Activated CD4-positive, CD25-positive, alpha-beta regulatory T cell treated with anti-CD3 and anti-CD28 coated beads, Interleukin-2, amount 50 U/mL, for 24 hours (primary cell): ENCODE results near the gene TMEM131L.
"Not testable (repeated sequence)": the region's sequence is repeated elsewhere in the genome, so short reads cannot be mapped to it uniquely, and the experiment has no call there.

ENCODE experiments used
- ATAC-seq, 2 donors: fragments of 150-1000 bp; cut with Tn5 transposase; one replicate each; pipeline ENCODE4 v1.10.0; 2021; ENCODE audit warnings: mild to moderate bottlenecking in 1 of 2, moderate library complexity in 1 of 2

The TMEM131L gene

DNA sequence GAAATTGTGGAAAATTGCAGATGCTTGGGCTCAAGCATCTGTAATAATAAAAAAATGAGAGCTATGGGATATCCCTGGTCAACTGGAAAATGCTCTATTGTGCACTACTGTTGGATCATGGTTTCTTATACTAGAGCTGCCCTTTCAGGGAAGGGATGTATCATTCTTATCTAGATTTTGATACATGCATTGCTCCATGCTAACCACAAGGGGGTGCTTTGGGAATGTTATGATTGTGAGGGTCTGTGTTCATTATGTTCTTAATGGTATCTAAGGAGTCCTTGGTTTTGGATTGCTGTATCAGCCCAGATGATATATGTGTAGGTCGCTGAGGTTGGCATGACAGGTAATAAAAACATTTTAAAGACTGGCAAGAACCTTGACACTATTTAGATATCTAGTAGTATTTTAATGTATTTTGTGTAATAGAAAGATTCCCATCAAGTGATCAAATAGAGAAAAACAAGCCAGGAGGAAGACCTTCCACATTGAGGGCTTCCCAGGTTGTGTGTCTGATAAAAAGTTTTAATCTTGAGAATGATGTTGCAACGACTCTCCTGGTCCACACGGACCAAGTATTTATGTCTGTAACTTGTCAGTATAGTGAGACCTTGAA is 168.7 kb downstream of the TMEM131L start:
- ATAC-seq = no peak

DNA sequence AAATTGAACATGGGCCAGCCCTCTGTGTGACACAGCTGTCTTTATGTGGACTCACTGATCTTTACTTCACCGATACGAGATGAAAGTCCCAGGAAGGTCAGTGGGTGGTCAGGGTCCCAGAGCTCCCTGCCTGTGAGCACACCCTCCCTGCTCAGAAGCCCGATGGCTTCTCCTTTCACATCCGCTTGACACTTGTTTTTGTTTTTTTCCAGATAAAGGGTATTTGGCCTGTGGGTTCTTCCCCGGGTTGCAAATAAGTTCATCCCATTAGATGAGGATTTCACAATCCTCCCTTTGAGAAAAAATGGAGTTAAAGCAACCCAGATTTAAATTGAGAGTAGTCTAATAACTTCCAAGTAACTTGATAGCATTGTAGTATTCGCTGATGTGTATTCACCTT is 169.7 kb downstream of the TMEM131L start:
- no peak for ATAC-seq

DNA sequence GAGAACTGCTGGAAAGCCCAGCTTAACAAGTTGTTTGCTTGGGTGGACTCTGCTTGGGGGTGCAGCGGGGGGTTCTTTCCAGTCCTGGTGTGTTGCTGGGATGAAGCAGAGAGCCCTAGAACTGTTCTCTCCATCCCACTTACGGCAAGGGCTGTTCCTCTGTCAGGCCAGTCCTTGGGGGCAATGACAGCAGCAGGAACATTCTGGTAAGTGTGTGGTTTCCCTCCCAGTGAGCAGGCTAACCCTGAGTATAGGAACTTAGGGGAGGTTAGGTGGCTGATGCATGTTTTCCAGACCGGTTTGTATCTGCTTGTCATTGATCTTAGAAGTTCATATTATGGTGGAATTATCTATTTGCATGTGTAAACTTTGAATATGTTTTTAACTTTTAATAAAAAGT is 171.0 kb downstream of the TMEM131L start:
- ATAC-seq = no peak

DNA sequence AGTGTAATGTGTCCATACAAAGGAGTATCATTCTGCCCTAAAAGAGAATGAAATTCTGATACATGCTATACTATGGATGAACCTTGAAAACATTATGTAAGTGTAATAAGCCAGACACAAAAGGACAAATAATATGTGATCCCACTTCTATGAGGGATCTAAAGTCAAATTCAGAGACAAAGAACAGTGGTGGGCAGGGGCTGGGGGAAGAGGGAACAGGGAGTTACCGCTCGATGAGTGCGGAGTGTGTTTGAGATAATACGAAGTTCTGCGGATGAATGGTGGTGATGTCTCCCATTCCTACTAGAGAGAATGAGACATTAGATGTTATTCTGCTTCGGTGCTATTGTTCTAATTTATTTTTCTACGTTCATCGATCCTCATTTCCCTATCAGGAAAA is 171.9 kb downstream of the TMEM131L start:
- ATAC-seq = no peak

DNA sequence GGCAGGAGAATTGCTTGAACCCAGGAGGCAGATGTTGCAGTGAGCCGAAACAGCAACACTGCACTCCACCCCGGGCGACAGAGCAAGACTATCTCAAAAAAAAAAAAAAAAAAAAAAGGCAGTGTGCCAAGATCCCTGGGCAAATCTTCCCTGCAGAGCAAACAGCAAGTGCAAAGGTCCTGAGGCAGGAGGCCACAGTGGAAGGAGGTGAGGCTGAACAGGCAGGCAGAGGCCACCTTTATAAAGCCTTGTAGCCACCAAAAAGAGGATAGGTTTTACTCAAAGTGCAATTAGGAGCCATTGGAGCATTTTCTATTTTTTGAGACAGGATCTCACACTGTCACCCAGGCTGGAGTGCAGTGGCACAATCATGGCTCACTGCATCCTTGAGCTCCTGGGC is 172.8 kb downstream of the TMEM131L start:
- no peak for ATAC-seq

DNA sequence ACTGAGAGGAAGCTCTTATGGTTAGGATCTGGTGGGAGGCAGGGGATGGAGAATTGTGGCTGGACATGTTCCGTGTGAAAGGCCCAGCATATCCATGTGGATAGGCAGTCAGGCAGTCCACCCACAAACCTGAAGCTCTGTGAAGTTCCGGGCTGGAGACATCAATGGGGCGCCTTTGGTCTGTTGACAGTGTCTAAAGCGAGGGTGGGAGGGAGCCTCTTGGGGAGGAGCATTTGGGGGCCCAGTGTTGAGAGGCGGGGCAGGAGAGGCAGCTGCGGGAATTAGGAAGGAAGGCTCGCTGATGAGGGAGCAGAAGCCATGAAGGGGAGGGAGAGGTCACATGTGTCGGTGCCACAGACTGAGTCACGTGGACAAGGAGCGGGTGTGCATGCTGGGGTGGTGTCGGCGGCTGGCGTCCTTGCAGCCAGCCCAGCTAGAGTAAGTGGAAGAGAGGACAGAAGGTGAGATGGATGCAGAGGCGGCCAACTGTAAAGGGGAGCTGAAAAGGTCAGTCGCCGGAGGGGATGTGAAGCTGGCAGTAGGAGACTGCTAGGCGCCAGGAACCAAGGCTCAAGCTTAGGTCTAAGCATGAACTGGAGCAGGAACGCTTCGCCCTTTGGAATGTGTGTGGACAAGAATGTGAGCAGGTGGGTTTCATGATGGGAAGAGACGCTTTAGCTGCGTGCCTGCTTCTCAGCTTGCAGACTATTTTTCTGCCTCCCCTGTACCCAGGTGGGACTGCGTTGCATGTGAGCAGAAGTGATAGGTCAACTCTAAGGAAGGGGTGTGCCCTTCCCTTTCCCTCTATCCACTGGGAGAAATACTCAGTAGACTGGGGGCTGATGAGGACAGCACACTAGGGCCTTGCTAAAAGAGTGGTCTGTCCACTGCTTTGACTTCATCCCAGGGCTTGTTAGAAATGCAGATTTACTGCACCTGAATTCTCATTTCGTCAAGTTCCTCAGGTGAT is 174.0 kb downstream of the TMEM131L start:
- ATAC-seq = no peak

DNA sequence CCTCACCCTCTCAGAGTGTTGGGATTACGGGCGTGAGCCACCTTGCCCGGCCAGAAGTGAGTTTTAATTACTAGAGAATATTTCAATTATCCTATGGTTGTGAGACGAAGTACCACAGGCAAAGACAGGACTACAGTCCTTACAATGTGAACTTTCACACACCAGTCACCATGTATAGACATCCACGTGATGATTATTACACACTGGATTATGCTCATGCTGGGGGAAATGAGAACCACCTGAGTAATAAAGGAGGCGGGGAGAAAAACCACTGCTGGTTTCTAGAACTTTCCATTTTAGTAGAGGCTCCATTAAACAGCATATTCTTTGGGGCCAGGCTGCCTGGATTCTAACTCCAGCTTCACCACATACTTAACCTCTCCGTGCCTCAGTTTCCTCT is 175.4 kb downstream of the TMEM131L start:
- ATAC-seq = peak; percentile 49 to 73

DNA sequence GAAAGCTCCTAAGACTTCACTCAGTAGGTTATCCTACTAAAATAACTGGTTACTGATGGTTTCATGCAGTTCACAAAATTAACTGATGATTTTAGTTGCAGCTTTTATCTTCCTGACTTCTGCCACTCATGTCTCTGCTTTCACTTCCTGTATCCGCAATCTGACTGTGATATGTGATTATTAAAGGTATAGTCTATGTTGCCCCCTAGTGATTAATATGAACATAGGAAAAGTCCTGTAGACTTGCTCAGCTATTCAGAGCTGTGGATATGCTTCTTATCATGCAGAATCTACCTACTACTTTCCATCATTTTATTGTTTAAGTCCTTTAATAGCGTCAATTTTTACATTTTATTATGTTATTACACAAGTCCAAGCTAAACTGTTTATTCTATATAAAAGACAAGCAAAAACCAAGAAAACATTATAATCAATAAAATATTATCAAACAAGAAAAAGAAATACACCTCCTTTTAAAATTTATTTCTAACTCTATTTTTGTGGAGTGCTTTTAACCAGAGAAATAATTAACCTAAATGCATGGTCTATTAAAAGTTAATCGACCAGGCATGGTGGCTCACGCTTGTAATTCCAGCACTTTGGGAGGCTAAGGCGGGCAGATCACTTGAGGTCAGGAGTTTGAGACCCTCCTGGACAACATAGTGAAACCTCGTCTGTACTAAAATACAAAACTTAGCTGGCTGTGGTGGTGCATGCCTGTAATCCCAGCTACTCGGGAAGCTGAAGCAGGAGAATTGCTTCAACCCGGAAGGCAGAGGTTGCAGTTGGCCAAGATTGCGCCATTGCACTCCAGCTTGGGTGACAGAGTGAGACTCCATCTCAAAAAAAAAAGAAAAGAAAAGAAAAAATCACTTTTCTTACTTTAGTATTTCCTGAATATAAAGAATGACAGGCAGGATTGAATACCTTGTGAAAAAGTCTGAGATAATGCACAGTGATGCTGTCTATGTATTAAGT is 177.5 kb downstream of the TMEM131L start:
- ATAC-seq = peak; percentile 76 to 85

DNA sequence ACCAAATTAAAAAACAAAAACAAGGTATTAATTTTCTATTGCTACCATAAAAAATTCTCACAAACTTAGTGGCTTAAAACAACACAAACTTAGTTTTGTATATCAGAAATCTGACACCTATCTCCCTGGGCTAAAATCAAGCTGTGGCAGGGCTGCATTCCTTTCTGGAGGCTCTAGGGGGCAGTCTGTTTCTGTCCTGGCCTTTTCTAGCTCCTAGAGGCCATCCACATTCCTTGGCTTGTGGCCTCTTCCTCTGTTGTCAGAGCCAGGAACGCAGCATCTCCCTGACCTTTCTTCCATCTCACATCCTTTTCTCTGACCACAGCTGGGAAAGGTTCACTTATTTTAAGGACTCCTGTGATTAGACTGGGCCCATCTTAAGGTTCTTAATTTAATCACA is 179.0 kb downstream of the TMEM131L start:
- ATAC-seq = no peak

DNA sequence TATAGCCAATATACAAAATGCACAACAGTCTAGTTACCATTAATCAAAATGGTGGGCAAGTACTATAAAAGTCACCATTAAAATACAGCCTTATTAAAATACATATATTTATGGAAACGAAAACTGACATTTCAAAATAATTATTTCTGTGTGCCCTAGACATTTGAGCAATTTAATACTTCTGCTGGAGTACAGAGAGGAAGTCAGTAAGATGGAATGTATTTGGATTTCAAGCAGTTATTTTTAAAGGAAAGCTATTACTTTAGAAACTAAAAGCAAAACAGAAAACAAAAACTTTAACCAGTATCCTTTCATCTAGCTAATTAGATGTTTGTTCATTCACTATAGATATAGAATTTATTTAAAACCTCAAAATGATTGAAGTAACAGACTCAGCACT is 180.1 kb downstream of the TMEM131L start:
- ATAC-seq = no peak

DNA sequence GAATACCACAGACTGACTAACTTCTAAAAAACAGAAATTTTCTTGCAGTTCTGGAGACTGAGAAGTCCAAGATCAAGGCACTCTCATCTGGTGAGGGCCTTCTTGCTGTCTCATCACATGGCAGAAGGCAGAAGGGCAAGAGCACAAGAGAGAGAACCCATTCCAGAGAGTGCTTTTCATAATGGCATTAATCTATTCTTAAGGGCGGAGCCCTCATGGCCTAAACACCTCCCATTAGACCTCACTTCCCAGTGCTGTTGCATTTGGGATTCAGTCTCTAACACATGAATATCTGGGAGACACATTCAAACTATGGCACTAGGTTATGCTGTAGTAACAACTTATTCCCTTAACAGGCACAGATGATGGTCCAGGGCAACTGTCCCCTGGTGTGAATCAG is 180.8 kb downstream of the TMEM131L start:
- no peak for ATAC-seq

DNA sequence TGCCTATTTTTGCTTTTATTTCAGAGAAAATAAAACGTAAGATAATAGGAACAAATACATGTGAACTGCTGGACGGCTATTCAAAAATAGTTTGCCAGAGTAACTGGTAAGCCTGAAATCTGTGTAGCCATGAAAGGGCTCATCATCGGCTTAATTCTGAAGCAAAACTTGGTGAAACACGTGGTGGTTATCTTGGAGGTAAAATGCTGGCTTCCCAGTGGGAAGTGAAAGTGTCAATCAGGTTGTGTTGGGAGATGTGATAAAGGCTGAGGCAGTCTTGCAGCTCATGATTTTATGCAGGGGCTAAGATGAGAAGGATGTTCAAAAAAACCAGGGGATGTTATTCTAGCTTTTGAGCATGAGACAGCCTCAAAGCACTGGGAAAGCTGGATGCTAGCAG is 181.8 kb downstream of the TMEM131L start:
- ATAC-seq = no peak

DNA sequence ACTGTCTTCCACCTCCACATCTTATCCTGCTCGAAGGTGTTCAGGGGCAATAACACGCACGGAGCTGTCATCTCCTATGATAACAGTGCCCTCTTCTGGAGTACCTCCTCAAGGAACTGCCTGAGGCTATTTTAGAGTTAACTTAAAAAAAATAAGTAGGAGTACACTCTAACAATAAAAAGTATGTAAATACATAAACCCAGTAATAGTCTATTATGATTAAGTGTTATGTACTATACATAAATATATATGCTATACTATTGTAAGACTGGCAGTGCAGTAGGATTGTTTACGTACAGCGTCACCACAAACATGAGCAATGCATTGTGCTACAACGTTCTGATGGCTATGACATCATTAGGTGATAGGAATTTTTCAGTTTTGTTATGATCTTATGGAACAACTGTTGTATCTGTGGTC is 183.4 kb downstream of the TMEM131L start:
- peak in 1 of 2 donors; percentile 12 for ATAC-seq

DNA sequence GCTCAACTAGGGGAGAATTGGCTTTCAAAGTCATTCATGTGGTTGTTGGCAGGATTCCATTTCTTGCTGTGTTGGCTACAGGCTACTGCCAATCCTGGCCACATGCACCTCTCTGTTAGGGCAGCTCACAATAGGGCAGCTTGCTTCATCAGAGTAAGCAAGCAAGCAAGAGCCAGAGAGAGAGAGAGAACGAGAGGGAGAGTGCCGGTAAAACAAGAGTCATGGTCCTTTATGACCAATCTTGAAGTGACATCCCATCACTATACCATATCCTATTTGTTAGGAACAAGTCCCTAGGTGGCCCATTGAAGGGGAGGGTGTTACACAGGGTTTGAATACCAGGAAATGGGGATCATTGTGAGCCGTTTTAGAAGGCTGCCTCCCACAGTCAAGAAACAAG is 185.0 kb downstream of the TMEM131L start:
- no peak for ATAC-seq

DNA sequence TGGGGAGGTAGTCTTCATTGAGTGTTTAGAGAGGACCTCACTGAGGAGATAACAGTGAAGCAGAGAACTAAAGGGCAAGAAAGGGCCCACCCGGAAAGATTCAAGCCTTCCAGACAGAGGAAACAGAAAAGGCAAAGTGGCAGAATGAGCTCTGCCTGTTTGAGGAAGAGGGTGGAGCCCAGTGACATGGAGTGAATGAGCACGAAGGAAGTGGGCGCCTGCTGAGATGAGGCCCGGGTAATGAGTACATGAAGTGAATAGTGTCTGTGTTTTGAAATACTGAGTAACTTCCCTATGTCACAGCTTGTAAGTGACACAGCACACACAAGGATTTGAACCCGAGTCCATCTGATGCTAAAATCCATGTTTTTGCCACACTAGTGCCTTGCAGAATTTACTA is 185.4 kb downstream of the TMEM131L start:
- ATAC-seq = peak; percentile 92

DNA sequence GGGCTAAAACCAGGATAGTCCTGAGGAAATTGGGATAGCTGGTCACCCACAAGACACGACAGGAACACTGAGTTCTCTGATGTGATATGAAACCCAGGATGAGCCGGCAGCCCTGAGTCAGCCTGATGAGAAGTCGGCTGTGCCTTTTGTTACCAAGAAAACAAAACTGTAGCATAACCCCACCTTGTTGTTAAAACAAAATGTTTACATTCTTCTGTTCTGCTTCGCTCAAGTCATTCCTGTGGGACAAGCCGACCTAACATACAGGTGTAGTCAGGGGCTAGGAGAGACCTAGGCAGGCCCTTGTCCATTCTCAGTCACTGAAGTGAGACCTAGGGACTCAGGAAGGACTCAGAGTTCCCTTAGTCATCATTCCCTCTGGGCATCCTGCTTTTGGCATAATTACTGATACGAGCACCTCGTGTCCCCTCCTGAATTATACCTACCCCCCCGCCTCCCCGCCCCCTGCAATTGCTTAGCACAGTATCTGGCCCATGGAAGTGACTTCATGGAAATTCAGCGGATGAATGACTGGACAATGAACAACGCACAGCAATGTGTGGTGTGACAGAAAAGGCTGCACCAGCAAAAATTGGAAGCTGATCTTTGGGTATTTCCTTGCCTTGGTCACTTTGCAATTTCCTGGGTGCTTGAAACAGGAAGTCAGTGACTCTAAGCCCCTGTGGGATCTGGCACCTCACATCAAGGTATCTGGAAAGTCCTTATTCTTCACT is 186.1 kb downstream of the TMEM131L start:
- ATAC-seq = peak; percentile 36 to 52

DNA sequence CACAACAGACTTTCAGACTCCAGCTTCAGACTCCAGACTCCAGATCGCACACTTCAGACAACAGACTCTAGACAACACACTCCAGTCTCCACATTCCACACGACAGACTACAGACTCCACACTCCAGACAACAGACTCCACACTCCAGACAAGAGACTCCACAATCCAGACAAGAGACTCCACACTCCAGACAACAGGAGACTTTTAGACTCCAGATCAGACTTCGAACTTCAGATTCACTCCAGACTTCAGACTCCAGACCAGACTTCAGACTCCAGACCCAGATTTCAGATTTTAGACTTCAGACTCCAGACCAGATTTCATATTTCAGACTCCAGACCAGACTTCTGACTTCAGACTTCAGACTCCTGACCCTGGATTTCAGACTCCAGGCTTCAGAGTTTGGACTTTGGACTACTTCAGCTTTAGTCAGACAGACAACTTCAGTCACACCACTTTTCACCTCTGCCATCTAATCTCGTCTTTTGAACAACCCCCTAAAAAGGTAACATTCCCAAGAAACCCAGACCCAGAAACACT is 188.9 kb downstream of the TMEM131L start:
- ATAC-seq = no peak

DNA sequence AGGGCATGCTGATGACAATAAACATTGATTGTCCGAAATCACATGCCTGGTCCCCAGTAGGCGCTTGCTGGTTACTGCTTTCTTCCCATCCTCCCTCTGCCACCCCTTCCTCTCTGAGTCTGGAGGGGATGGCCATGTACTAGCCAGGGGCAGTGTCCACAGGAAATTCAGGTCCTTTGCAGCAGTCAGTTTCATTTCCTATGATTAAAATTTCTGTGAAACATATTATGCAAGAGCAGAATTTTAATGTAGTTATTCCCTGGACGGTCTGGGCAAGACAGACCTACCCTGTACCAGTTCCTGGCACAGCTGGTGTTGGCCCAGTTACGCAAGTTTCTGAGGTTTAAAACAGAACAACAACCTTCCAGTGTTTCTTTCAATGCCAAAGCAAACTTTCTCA is 189.8 kb downstream of the TMEM131L start:
- no peak for ATAC-seq

DNA sequence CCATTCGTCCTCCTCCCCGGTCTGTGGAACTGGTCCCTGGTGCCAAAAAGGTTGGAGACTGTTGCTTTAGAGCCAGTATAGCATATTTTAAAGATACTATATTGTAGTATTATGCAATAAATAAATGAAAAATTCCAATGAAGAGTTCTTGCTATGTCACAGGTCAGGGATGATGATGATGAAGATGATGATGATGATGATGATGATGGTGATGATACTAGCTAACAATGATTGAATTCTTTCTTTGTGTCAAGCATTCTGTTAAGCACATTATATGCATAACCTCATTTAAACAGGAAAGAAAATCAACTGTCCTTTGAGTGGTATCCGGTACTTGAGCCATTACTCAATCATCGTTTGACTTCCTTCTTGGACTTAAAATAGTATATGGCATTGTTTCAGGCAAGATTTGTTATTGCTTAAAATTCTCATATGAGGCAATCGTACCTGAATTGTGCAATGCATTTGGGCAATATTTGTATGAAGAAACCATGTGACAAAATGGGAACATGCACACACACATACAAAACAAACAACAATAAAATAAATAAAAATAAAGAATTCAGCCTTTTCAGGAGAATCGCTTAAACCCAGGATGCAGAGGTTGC is 195.2 kb downstream of the TMEM131L start:
- ATAC-seq = no peak

DNA sequence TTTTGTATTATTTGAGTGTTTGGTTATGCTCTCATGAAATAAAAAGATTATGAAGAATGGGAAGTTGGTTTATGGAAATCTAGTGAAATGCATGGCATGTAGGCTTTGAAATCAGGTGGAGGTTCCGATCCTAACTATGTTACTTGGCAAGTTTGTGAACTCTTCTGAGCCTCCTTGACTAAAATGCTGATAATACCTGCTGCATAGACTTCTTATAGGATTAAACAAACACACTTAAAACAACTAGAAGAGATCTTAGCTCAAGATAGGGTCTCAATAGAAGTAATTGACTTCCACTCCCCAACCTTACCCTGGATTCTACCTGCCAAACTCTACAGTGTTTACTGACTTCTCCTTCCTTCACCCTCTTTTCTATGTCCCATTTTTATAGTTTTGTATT is 195.7 kb downstream of the TMEM131L start:
- ATAC-seq = no peak

DNA sequence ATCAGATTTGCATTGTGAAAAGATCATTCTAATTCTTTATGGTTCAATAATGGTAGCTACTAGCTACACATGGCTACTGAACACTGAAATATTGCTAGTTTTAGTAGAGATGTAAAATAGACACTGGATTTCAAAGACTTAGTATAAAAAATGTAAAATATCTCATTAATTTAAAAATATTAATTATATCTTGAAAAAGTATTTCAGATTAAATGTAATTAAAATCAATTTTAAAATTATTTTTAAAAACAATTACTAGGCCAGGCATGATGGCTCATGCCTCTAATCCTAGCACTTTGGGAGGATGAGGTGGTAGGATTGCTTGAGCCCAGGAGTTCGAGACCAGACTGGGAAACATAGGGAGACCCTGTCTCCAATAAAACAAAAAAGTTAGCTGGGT is 197.5 kb downstream of the TMEM131L start:
- ATAC-seq = no peak

DNA sequence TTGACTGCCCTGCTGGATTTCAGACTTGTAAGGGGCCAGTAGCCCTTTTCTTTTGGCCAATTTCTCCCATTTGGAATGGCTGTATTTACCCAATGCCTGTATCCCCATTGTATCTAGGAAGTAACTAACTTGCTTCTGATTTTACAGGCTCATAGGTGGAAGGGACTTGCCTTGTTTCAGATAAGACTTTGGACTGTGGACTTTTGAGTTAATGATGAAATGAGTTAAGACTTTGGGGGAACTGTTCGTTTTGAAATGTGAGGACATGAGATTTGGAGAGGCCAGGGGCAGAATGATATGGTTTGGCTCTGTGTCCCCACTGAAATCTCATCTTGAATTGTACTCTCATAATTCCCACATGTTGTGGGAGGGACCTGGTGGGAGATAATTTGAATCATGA is 200.3 kb downstream of the TMEM131L start:
- ATAC-seq = not testable (repeated sequence)
